GM19438 (cell line): ENCODE results near the gene GJC2.
A peak's percentile ranks its signal among the peaks of the same experiment; 100 is the strongest.

Source experiments
- ATAC-seq: cut with Tn5 transposase; IDR thresholded peaks from one replicate; pipeline ENCODE4 v1.9.1; 2021; ENCODE audit warnings: low read depth; ENCODE audit not compliant: unreplicated experiment

Gene GJC2

GRCh38 chr1:228156515-228156881 is 6.8 kb downstream of the GJC2 start:
- no peak for ATAC-seq

- no peak for ATAC-seq
Measured at GRCh38 chr1:228156941-228157728, 7.4 kb downstream of the GJC2 start.

- no peak for ATAC-seq
Measured at GRCh38 chr1:228157729-228158126, 8.0 kb downstream of the GJC2 start.

GRCh38 chr1:228158151-228159007 is 8.6 kb downstream of the GJC2 start:
- ATAC-seq = no peak

DNA sequence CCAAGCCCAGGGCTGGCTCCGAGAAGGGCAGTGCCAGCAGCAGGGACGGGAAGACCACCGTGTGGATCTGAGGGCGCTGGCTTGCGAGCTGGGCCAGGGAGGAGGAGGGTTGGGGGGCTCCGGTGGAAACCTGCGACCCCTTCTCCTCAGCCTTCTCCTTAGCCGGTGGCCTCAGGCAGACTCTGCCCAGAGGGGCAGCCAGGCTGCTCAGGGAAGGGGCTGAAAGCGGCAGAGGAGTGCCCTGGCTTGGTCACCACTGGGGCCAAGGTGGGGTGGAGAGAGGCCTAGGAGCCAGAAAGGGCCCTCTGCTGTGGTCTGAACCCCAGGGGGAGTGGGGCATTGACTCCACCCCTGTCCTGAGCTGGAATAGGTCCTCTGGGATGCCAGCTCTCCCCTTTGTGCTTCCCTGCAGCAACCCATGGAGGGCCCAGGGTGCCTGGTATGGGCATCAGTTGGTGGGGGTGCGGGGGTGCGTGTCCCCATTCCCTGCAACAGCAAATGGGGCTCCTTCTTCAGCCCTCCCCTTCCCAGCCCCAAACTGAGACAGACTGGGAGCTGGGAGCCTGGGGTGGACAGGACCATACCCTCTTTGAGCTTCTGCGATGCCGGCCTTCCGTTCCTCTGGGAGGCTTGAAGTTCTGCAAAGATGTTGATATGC is 9.4 kb downstream of the GJC2 start:
- ATAC-seq = no peak

DNA sequence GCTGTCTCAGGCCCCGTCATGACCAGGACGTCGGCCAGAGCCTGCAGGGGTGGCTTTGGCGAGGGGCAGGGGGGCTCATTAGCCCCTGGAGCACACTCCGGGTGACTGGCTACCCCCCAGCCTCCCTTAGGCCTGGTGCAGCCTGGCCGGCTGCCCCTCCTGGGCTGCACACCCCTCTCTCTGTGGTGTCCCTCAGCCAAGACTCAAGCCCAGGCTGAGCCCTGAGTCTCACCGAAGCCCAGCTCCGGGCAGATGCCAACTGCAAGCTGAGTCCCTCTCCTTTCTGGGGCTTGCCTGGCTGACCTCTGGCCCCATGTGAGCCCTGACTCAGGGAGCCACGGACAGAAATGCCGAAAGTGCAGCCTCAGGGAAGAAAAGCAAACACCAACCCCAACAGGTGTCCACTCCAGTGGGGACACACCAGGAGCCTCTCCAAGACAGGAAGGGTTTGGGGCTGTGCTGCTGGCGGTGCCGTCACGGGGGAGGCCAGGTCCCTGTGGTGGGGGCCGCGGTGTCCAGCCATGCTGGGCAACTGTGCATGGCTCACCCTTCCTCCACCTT is 10.6 kb downstream of the GJC2 start:
- no peak for ATAC-seq

- no peak for ATAC-seq
Measured at GRCh38 chr1:228161362-228161761, 11.6 kb downstream of the GJC2 start.

DNA sequence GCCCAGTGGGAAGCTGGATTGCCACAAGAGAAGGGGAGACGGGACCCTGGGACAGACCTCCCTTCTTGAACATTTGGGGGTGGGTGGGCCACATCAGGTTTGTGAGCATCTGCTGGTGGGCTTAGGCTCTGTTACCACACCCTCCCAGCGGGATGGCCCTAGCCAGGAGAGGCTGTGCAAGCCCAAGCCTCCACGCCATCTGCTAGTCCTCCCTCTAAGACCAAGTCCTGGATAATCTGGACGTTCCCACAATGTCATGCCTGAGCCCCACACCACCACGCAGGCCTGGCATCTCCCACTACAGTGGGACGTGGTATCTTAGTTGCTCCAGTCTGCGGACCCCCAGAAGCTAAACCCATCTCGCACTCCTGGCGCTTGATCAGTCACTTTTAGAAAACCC is 12.1 kb downstream of the GJC2 start:
- no peak for ATAC-seq

DNA sequence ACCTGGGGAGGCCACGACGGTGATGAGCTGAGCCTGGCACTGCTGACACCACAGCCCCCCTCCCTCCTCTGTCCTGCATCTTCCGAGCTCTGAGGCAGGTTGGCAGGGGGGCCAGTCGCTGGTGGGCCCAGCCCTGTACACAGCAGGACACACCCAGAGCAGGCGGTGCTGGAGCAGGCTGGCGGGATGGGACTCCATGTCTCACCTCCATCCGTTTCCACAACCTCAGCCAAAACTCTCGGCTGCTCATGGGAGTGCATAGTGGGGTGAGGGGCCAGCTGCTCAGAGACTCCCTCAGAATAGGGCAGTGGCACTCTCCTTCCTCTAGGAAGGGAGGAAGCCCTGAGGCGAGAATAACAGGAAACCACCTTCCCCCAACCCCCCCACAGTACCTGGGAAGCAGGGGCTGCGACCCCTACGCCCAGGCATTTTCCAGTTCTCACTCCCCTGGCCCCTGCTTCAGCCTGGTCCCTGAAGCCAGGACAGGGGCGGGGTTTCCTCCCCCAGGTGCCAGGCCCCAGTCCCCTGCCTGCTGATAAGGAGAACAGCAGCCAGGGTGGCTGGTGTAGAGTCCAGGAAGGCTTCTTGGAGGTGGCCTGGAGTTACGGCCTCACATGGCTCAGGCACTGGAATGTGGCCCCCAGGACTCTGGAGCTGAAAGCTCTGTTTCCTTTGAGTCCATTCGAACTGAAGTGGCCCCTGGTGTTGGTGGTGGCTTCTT is 12.7 kb downstream of the GJC2 start:
- ATAC-seq = no peak

DNA sequence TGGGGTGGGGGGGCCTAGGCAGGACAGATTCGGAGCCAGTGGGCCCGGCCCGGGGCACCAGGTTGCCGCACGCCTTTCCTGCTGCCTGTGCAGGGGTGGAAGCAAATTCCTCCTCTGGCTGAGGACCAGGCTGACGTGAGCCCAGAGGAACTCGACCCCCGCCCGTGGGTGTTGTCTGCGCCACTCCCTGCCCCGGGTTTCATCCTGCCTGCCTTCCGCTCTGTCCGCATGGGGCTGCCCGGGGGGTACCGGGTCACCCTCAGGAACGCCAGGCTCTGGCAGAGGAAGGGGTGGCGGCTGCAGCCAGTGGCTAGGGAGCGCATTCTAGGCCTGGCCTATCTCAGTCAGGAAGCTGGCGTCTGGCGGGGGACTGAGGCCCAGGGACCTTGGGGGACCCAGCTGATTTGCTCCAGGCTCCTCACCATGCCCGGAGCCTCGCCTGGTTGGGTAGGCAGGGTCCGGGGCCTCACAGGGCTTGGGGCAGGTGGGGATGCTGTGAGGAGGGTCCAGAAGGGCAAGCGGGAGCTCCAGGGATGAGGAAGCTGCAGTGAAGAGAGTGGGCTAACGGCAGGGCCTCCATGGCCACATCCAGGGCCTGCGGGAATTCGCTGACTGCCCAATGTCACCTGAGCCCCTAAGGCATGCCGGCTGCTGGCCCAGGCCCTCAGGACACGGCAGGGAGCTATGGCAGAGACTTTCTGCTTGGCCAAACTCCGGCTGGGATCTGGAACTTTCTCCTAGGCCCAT is 13.4 kb downstream of the GJC2 start:
- no peak for ATAC-seq

DNA sequence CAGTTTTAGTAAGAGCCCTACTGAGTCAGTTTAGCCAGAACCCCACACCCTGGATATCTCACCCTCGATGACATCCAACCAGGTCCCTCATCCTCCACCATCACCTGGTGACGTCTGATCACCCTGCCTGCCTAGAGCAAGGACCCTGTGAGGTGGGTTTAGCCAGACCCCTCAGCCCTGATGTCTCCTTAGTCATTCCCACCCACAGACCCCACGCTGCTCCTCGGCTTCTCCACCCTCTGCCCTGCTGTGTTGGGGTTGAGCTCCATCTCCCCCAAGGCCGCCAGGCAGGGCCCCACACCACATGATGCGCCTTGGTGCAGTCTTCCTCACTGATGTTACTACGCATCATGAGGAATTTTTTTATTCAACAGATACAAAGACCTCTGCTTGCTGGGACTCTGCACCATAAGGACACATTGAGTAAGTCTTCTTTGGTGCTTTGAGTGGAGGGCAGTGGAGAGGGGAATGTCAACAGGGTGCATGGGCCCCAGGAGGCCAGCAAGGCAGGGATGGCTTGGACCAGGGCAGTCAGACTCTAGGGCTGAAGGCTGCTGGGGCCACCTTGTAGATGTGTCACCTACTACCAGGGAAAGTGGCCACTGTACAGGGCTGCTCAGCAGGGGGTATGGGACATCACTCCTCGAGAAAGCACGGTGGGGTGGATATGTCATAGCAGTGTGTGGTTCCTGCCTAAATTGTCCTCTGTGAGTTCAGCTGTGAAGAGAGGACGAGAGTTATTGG is 14.2 kb downstream of the GJC2 start:
- no peak for ATAC-seq

DNA sequence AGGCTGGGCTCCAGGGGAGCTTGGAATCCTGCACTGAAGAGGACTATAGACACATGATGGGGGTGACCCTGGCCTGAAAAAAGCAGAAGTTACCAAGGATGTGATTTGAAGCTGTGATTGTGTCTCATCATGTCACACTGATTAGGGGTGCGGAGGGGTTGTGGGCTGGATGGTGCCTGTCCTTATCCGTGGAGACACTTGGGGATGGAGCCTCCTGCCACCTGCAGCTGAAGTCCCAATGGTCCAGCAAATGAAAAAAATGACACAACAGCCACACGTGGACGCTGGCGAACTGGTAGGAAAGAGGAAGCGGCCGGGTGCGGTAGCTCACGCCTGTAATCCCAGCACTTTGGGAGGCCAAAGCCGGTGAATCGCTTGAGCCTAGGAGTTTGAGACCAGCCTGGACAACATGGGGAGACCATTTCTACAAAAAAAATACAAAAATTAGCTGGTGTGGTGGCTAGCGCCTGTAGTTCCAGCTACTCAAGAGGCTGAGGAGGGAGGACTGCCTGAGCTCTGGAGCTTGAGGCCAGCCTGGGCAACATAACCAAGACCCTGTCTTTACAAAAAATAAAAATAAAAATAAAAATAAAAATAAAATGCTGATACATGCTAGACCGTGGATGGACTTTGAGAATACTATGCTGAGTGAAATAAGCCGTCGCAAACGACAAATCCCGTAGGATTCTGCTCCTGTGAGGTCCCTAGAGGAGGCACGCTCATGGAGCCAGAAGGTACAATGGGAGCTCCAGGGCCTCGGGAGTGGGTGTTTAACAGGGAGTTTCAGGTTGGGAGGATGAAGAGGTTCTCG is 15.0 kb downstream of the GJC2 start:
- ATAC-seq = no peak

DNA sequence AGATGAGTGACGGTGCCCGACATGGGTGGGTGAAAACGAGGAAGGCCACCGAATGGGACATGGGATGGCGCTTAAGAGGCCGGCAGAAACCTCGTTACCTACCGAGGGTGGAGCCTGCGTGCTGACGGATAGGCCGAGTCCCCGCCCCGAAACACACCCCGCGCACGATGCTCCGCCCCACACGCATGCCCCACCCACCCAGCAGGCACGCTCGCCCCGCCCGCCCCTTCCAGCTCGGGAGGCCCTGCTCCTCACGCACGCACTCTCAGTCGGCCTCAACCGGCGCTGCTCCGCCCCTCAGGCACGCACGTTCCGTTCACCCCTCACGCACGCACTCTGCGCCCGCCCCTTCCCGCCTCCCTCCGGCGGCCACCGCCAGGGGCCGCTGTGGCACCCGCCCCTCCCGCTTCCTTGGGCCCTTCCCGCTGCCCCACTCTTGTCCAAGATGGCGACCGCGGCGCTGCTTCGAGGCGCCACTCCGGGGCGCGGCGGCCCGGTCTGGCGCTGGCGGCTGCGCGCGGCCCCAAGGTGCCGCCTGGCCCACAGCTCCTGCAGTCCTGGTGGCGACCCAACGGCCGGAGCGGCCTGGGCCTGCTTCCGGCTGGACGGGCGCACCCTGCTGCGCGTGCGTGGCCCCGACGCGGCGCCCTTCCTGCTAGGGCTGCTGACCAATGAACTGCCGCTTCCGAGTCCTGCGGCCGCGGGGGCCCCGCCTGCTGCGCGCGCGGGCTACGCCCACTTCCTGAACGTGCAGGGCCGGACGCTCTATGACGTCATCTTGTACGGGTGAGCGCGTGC is 15.8 kb downstream of the GJC2 start, which contains the start of gene IBA57:
Gene IBA57 (plus strand): TSS at position 433 of the 798 bp plus-strand sequence. CDS start 13 bp downstream, at position 446.
- ATAC-seq = peak; percentile 81

- ATAC-seq = peak; percentile 22
Measured at GRCh38 chr1:228166170-228166936, 16.6 kb downstream of the GJC2 start.

GRCh38 chr1:228168563-228169270 is 19.0 kb downstream of the GJC2 start:
- ATAC-seq = no peak

GRCh38 chr1:228169345-228169744 is 19.6 kb downstream of the GJC2 start:
- no peak for ATAC-seq
